ENCODE results near the gene JHY.

JHY gene

DNA sequence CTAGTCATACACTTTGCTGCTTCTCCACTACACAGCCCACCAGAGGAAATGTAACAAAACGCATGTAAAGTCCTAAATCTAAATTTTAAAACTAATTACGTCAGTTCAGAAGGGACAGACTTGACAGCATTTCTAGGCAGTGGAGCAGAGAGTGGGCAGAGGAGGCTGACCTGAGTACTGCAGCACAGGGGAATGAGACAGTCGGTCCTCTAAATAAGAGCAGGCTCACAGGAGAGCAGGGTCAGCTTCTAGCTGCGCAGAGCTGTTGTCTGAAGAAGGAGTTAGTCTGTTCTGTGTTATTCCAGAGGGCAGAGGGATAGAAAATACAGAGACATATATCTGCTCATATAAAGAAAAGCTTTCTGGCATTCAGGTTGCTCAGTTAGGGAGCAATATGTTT lies 40.3 kb downstream of the JHY start:
- TF ChIP-seq, protein P1, sequence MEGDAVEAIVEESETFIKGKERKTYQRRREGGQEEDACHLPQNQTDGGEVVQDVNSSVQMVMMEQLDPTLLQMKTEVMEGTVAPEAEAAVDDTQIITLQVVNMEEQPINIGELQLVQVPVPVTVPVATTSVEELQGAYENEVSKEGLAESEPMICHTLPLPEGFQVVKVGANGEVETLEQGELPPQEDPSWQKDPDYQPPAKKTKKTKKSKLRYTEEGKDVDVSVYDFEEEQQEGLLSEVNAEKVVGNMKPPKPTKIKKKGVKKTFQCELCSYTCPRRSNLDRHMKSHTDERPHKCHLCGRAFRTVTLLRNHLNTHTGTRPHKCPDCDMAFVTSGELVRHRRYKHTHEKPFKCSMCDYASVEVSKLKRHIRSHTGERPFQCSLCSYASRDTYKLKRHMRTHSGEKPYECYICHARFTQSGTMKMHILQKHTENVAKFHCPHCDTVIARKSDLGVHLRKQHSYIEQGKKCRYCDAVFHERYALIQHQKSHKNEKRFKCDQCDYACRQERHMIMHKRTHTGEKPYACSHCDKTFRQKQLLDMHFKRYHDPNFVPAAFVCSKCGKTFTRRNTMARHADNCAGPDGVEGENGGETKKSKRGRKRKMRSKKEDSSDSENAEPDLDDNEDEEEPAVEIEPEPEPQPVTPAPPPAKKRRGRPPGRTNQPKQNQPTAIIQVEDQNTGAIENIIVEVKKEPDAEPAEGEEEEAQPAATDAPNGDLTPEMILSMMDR (IDR thresholded peaks at IDR 0.05; ENCODE audit: low read length): no peak
- TF ChIP-seq EZH2 (IDR thresholded peaks at IDR 0.05; ENCODE audit: borderline replicate concordance, low read length): no peak
- H3K9me3 ChIP-seq (ENCODE audit: low read length): no peaks in the 10 kb centered on the region

DNA sequence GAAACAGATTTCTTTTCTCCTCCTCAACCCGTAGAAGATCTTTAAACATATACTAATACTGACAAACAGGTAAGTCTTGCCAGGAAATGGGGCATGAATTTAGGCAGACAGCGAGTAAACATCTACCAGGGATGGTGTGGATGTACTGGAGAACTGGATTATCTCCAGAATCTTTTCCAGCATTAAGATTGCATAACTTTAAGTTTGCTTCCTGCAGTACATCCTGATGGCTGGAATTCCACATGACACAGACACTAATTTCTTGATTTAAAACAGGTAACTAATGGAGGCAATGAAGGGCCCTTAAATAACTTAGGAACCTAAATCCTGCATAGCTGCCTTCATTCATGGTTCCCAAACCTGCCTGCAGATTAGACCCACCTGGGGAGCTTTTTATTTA lies 40.7 kb downstream of the JHY start:
- no peaks in the 10 kb centered on the region for H3F3A ChIP-seq (ENCODE audit: insufficient read depth, low read length)
- no peaks in the 10 kb centered on the region for H3K79me2 ChIP-seq (ENCODE audit: insufficient read depth, low read length)
- H3K27me3 ChIP-seq (ENCODE audit: insufficient read depth, low read length): no peaks in the 10 kb centered on the region
- H4K20me1 ChIP-seq (ENCODE audit: insufficient read depth, low read length): no peaks in the 10 kb centered on the region
- H3K9me3 ChIP-seq (ENCODE audit: low read length): no peaks in the 10 kb centered on the region
- H3K4me3 ChIP-seq (ENCODE audit: low read depth, low read length, poor library complexity, severe bottlenecking): no peak overlapping the region
- TF ChIP-seq, protein P1 (IDR thresholded peaks at IDR 0.05; ENCODE audit: low read length): no peak
- TF ChIP-seq EZH2 (IDR thresholded peaks at IDR 0.05; ENCODE audit: borderline replicate concordance, low read length): no peak
- H3K9ac ChIP-seq (ENCODE audit: low read length): no peak overlapping the region
- H3K36me3 ChIP-seq (ENCODE audit: insufficient read depth, low read length): no peaks in the 10 kb centered on the region
- no peaks in the 10 kb centered on the region for H3K4me1 ChIP-seq (ENCODE audit: insufficient read depth, low read length, severe bottlenecking)
- no peak overlapping the region for H2AFZ ChIP-seq (ENCODE audit: low read length)
- H3K9me2 ChIP-seq (ENCODE audit: low read depth, low read length): no peaks in the 10 kb centered on the region
- H3K27ac ChIP-seq (ENCODE audit: low read depth, low read length, poor library complexity, severe bottlenecking): no peak overlapping the region
- no peak overlapping the region for H3K4me2 ChIP-seq (ENCODE audit: low read length)

More for the DNA sequence above, 40.3 kb downstream of the JHY start:
- H3K27ac ChIP-seq (ENCODE audit: low read depth, low read length, poor library complexity, severe bottlenecking): no peak overlapping the region
- no peaks in the 10 kb centered on the region for H3K36me3 ChIP-seq (ENCODE audit: insufficient read depth, low read length)
- H3K4me1 ChIP-seq (ENCODE audit: insufficient read depth, low read length, severe bottlenecking): no peaks in the 10 kb centered on the region
- H3K9me2 ChIP-seq (ENCODE audit: low read depth, low read length): no peaks in the 10 kb centered on the region
- no peak overlapping the region for H3K4me2 ChIP-seq (ENCODE audit: low read length)
- no peaks in the 10 kb centered on the region for H4K20me1 ChIP-seq (ENCODE audit: insufficient read depth, low read length)
- H3K27me3 ChIP-seq (ENCODE audit: insufficient read depth, low read length): no peaks in the 10 kb centered on the region
- no peaks in the 10 kb centered on the region for H3K79me2 ChIP-seq (ENCODE audit: insufficient read depth, low read length)
- no peaks in the 10 kb centered on the region for H3F3A ChIP-seq (ENCODE audit: insufficient read depth, low read length)
- no peak overlapping the region for H2AFZ ChIP-seq (ENCODE audit: low read length)
- no peak overlapping the region for H3K9ac ChIP-seq (ENCODE audit: low read length)
- H3K4me3 ChIP-seq (ENCODE audit: low read depth, low read length, poor library complexity, severe bottlenecking): no peak overlapping the region

DNA sequence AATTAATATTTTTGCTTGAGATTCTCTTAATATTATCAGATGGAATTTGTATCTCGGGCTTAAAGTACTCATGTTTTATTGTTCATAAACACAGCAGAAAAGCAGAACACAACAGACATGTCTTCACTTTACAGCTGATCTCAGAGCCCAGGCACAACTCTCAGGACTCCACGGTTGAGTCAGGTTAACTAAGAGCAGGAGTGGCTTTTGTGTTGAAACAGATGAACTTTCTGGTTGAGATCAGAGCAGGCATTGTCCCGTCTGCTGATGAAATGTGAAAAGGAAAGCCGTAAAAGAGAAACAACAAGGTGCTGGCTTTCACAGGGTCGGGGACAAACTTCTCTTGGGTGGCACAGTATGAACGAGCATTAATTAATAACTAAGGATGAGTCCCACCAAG lies 49.0 kb downstream of the JHY start:
- Histone ChIP-seq H3K9ac (ENCODE audit: low read length) (no peak overlapping the region), H3K4me2 (ENCODE audit: low read length) (no peak overlapping the region), H3K36me3 (ENCODE audit: insufficient read depth, low read length) (no peaks in the 10 kb centered on the region), H3K27me3 (ENCODE audit: insufficient read depth, low read length) (no peaks in the 10 kb centered on the region), H3K9me2 (ENCODE audit: low read depth, low read length) (no peaks in the 10 kb centered on the region), H3F3A (ENCODE audit: insufficient read depth, low read length) (no peaks in the 10 kb centered on the region), H3K27ac (ENCODE audit: low read depth, low read length, poor library complexity, severe bottlenecking) (no peak overlapping the region), H4K20me1 (ENCODE audit: insufficient read depth, low read length) (no peaks in the 10 kb centered on the region), H3K4me1 (ENCODE audit: insufficient read depth, low read length, severe bottlenecking) (no peaks in the 10 kb centered on the region), H3K79me2 (ENCODE audit: insufficient read depth, low read length) (no peaks in the 10 kb centered on the region), H3K4me3 (ENCODE audit: low read depth, low read length, poor library complexity, severe bottlenecking) (no peak overlapping the region), H3K9me3 (ENCODE audit: low read length) (no peaks in the 10 kb centered on the region), H2AFZ (ENCODE audit: low read length) (no peak overlapping the region)
- TF ChIP-seq, protein P1 (IDR thresholded peaks at IDR 0.05; ENCODE audit: low read length): no peak
- TF ChIP-seq EZH2 (IDR thresholded peaks at IDR 0.05; ENCODE audit: borderline replicate concordance, low read length): no peak
